Astrocyte (in vitro differentiated cells and primary cell): ENCODE data around the gene SLC10A1.

Experiments
- EZH2 ChIP-seq: IDR thresholded peaks from 2 replicates; pipeline ENCODE4 v1.6.1; 2012; ENCODE audit warnings: mild to moderate bottlenecking, low read length, inconsistent platforms; ENCODE audit not compliant: insufficient read depth
- TF ChIP-seq, protein P1 (sequence below): IDR thresholded peaks from 2 replicates; pipeline ENCODE4 v1.5.1; 2011; ENCODE audit warnings: low read depth, mild to moderate bottlenecking, inconsistent platforms, low read length, moderate library complexity; ENCODE audit not compliant: insufficient read depth

DNA sequence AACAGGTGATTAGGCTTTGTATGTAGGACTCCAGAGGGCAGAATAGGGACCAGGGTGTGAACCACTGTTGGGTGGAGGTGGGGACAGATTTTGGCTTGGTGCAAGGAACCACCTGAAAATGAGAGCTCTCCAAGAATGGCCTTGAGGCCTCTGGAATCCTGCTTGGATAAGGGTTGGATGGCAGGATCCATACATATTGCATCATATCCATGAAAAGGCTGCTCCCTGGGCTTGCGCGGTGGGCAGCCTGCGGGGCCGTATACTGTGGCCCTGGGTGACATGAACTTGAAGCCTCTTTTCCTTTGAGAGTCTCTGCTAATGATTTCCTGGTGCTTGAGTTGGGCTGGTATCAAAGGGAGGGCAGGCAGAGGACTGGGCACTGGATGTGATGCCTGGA is 1.3 kb upstream of the SLC10A1 start:
- TF ChIP-seq, protein P1, sequence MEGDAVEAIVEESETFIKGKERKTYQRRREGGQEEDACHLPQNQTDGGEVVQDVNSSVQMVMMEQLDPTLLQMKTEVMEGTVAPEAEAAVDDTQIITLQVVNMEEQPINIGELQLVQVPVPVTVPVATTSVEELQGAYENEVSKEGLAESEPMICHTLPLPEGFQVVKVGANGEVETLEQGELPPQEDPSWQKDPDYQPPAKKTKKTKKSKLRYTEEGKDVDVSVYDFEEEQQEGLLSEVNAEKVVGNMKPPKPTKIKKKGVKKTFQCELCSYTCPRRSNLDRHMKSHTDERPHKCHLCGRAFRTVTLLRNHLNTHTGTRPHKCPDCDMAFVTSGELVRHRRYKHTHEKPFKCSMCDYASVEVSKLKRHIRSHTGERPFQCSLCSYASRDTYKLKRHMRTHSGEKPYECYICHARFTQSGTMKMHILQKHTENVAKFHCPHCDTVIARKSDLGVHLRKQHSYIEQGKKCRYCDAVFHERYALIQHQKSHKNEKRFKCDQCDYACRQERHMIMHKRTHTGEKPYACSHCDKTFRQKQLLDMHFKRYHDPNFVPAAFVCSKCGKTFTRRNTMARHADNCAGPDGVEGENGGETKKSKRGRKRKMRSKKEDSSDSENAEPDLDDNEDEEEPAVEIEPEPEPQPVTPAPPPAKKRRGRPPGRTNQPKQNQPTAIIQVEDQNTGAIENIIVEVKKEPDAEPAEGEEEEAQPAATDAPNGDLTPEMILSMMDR = no peak
- TF ChIP-seq EZH2 = no peak
